GM12874 (cell line): ENCODE measurements around the gene SMYD2.

Experiments
- TF ChIP-seq, protein P1 (sequence below): IDR thresholded peaks from 2 replicates; pipeline ENCODE4 v1.5.1; 2011; ENCODE audit warnings: low read depth, mild to moderate bottlenecking, control low read depth, low read length, moderate library complexity; ENCODE audit not compliant: insufficient read depth

Gene SMYD2

DNA sequence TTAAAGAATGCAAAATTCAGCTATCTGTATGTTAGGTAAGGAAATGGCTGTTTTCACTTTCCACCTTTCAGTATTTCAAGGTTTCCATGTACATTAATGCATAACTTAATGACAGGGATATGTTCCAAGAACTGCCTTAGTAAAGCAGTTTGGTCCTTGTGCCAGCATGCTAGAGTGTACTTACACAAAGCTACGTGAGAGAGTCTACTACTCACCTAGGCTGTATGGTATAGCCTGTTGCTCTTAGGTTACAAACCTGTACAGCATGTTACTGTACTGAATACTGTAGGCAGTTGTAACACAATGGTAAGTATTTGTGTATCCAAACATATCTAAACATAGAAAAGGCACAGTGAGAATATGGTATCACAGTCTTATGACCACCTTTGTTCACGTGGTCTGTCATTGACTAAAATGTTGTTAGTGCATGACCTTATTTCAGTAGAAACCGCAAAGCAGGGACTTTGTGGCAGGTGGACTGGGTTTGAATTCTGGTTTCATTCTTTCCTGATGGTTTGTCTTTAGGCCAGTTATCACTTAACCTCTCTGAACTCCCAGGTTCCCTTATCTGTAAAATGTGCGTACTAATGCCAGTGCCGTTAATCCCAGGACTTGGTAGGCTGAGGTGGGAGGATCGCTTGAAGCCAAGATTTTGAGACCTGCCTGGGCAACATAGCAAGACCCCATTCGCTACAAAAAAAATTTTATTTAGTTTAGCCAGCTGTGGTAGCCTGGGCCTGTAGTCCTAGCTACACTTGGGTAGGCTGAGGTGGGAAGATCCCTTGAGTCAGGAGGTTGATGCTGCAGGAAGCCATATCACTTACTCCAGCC is 4.9 kb downstream of the SMYD2 start:
- TF ChIP-seq, protein P1, sequence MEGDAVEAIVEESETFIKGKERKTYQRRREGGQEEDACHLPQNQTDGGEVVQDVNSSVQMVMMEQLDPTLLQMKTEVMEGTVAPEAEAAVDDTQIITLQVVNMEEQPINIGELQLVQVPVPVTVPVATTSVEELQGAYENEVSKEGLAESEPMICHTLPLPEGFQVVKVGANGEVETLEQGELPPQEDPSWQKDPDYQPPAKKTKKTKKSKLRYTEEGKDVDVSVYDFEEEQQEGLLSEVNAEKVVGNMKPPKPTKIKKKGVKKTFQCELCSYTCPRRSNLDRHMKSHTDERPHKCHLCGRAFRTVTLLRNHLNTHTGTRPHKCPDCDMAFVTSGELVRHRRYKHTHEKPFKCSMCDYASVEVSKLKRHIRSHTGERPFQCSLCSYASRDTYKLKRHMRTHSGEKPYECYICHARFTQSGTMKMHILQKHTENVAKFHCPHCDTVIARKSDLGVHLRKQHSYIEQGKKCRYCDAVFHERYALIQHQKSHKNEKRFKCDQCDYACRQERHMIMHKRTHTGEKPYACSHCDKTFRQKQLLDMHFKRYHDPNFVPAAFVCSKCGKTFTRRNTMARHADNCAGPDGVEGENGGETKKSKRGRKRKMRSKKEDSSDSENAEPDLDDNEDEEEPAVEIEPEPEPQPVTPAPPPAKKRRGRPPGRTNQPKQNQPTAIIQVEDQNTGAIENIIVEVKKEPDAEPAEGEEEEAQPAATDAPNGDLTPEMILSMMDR, result no peak

DNA sequence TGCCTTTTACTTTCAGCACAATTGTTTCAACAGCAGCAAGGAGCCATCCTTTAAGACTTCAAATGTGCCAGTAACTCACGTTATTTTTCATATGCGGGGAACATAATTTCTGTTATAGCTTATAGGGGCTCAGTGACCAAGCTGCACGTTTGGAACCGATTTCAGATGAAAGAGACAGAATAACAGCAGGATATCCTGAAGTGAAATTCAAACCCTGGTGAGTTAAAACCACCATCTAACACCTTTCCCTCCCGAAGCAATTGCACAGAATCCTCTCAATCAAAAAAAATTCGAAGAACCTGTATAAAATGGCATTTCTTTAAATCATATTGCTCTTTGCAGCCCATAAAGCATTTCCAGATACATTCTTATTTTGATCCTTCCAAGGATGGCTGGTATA is 6.9 kb downstream of the SMYD2 start:
- TF ChIP-seq, protein P1, result no peak

DNA sequence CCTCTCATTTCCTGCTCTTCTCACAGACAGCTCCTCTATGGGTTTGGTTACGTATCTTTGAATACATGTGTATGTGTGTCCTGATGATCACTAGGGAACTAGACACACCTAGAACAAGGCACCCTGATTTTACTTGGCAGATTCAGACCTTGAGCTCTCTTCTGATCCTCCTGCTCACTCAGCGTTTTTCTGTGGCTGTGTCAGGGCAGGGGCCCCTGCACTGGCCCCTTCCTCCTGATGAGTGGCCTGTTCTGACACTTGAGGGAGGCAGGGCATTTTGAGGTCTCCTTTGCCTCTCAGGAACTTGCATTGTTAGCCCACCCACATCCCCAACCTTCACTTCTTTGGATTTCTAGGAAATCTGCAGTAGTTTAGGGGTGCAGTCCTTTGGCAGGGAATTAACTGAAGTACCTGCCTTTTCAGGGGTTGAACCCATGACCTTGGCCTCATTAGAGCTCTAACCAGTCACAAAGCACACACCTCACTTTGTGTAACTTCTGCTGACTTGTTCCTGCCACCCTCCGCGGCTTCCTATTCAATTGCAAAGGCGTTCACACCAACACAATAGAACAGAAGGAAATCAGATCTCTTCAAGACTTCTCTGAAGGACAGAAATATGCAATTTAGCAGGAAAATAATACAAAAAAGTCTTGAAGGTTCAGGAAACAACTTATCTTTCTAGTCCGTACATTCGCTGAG is 8.8 kb downstream of the SMYD2 start:
- TF ChIP-seq, protein P1, result no peak

DNA sequence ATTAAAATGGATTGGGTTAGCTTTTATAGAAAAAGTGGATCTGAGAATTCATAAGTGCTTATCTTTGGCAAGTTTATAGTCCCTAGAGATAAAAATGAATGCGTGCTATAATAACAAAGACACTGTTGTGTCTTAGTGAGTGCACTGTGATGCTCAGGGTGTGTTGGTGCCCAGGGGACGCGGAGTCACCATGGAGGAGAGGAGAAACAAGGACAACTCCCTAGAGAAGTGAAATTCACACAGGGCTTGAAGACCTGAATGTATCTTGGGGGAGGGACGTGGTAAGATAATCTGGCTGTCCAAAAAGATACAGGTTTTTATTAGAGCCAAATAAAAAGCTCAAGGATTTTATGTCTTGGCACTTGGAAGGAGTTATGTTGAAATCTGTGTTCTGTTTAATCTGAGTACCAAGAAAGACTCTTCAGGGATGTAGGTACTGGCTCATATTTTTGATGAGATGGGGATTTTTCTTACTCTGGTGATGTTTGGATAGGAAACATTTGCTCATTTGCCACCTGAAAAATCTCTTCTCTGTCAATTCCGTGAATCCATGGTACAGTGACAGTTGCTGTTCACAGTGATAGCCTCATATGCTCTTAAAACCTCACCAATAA is 9.6 kb downstream of the SMYD2 start:
- TF ChIP-seq, protein P1, result no peak

DNA sequence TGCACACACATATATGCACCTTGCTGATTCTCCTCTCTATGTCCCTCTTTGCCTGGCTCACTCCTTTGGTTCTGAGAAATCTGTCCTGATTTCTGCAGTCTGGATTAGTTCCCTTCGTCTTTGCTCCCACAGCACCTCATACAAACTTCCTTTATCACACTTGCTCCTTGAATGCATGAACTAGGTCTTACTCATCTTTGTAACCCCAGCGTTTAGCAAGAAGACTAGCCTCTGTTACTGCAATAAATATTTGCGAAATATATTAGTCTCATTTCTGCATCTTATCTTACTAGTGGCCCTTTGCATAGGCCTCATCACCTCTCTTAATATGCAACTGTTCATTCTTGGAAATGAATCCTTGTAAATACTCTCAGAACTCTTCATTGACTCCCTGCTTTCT is 11.4 kb downstream of the SMYD2 start:
- TF ChIP-seq, protein P1, result no peak

DNA sequence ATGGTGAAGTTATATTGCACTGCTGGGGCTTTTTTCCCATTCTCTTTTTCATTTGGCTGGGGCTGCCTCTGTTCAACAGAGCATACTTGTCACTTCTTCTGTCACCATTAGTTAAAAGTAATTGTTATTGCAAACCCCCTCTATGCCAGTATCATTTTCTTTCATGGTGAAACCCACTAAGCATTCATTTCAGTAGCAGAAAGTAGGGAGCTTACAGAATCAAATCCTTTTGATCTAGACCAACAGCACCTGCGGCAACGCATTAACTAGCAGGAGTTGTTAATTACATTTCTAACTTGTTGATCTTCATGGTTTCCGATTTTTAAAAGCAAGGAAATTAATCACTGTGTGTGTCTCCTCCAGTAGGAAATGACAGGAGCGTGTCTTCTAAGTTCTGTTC is 15.0 kb downstream of the SMYD2 start:
- TF ChIP-seq, protein P1, result no peak
